Activated CD8-positive, alpha-beta memory T cell treated with anti-CD3 and anti-CD28 coated beads, Interleukin-2, amount 50 U/mL, for 1 hour (primary cell): ENCODE measurements around the gene LAMTOR2.
"Not testable (repeated sequence)": the region's sequence is repeated elsewhere in the genome, so short reads cannot be mapped to it uniquely, and the experiment has no call there.

Source experiments
- DNase-seq: peaks from one replicate; pipeline ENCODE4 v3.0.0-alpha.2; 2020; ENCODE audit errors: extremely low read depth

Gene LAMTOR2

GRCh38 chr1:156054500-156055280 lies at the start of gene LAMTOR2:
TSS of gene LAMTOR2 (plus strand) at chr1:156054782. CDS start at chr1:156054890, 108 bp downstream.
- DNase-seq: peak; percentile 77

- no peak for DNase-seq
Observed at GRCh38 chr1:156004843-156005584, 49.6 kb upstream of the LAMTOR2 start.

GRCh38 chr1:156006666-156007376 lies 47.8 kb upstream of the LAMTOR2 start:
- DNase-seq: no peak

DNA sequence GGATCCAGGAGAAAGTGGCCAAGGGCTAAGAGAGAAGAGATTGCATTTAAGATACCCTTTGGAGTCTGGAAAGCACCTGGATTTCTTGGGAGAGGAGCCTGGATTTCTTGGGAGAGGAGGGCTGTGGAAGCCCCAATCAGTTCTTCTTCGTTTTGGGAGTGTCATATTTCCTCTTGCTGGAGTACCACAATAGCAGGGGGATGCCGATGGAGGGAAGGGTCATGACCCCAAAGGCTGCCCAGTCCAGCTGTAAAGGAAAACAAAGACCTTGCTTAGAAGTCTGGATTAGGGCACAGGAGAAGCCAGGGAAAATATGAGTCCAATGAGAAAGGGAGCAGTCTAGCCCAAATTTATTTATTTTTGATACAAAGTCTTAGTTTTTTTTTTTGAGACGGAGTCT lies 45.2 kb upstream of the LAMTOR2 start:
- no peak for DNase-seq

DNA sequence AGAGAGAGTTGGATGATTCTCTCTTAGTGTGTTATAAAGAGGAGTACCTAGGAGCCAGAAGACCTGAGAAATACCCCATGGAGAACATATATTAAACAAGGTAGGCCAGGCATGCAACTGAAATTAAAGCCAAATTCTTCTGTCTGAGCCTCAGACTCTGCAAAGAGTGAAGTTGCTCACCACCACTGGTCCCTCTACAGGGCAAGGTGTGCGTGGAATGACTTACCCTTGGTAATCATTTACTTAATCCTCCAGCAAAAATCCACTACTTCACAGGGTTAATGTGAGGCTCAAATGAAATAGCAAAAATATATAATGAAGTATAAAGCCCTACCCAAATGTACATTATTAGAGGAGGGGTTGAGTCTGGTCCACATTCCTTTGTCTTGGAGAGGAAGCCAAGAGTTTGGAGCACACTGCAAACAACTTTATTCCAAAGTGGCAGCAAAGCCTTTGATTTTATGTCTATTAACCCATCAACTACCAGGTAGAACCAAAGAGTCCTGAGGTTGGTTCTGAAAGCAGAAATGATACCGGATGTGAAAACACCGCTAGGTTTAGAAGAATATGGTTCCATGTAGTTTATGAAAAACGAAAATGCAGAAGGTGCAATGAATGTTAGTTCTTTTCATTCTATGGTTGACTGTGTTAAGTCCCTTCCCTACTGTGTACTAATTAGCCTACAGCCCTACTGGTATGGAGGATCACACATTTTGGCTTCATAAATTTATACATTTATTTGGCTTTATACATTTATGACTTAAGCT lies 42.3 kb upstream of the LAMTOR2 start:
- DNase-seq: no peak

DNA sequence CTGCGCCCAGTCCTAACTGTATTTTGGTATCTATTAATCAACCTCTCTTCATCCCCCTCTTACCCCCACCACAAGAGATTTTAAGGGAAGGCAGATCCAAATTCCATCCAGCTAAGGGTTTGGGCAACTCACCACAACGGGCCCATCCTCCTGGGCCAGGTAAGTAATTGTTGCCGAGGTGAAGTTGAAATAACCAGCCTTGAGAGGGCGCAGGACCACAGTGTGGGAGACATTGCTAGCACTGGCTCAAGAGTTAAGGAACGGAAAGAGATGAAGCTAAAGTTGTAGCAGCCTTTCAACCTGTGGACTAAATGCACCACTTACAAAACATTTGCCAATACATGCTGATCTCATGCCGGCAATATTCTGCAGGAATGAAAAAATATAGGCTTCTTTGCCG lies 39.8 kb upstream of the LAMTOR2 start:
- DNase-seq: no peak

DNA sequence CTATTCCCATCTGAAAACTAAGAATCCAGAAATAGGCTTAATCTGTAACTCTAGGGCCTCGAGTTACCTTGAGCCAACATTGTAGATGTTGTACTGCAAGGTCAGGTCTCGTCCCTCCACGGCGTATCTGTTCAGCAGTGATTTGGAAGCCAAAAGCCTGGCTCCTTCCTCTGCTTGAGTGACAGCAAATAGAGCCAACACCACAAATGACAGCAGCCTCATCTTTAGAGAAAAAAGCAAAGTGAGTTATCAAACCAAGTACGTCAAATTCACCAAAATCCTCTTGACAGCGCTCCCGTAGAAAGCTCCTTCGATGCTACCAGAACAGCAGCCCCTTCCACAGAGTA lies 34.7 kb upstream of the LAMTOR2 start:
- no peak for DNase-seq

- peak; percentile 63 for DNase-seq
Observed at GRCh38 chr1:156020293-156021092, 34.1 kb upstream of the LAMTOR2 start, which contains the start of gene SSR2. TSS of gene SSR2 (minus strand) at chr1:156020951. CDS start at chr1:156020167, 784 bp downstream.

DNA sequence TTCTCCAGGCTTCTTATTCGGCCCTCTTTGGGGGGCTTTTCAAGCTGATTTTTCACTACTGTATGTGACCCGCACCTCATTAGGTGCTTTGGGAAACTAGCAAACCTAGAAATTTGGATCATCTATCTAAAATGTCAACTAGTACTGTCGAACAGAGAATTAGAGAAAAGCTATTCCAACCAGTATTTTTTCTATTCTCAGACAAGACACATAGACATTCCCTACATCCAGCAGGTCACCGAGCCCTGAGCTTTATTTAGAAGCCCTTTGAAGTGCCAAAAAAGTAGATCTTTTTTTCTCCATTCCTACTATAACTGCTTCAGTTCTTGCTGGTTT lies 33.5 kb upstream of the LAMTOR2 start:
- DNase-seq: no peak

- DNase-seq: no peak
Observed at GRCh38 chr1:156021954-156022353, 32.6 kb upstream of the LAMTOR2 start.

- DNase-seq: no peak
Observed at GRCh38 chr1:156024801-156025200, 29.8 kb upstream of the LAMTOR2 start.

DNA sequence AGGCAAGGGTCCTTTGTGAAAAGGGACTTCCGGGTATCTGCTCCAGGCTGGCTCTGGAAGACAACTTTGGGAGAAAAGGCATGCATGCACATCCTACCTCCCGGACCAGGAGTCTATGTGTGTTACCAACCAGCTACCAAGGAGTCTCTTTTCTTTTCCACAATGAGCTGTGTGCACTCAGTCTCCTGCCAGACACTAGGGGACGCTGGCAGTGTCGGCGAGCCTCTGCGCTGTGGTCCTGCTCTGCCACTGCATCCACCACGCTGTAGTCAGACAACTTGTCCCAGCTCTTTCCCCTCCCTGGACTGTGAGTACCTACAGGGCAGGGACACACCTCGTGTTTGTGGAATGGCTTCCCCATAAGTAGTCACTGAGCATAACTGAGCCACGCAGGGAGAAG lies 28.7 kb upstream of the LAMTOR2 start:
- DNase-seq: no peak

DNA sequence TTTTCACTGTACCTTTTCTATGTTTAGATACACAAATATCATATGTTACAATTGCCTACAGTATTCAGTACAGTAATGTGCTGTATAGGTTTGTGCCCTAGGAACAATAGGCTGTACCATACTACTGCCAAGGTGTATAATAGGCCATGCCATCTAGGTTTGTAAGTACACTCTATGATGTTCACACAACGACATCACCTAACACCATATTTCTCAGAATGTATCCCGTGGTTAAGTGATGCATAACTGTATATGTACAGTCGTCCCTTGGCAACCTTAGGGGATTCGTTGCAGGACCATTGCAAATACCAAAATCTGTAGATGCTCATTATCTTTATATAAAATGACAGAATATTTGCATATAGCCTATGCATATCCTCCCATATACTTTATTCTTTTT lies 28.0 kb upstream of the LAMTOR2 start:
- no peak for DNase-seq

DNA sequence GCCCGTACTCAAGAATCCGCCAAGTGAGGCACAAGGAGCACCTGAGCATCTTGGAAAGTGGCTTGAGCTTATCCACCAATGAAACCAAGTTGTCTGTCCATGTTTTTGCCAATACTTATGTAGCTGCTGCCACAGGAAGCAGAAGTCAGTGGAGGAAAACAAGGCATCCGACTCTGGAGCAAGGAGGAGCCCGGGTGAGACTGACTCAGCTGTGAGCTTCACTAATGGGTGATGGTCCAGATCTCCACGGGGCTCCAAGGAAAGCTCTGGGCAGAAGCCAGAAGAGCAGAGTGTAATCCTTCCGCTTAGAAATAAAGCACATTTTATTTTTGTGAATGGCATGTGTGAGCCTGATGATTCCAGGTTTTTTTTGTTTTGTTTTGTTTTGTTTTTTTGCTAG lies 21.6 kb upstream of the LAMTOR2 start:
- no peak for DNase-seq

GRCh38 chr1:156034991-156035390 lies 19.6 kb upstream of the LAMTOR2 start:
- DNase-seq: not testable (repeated sequence)

- no peak for DNase-seq
Observed at GRCh38 chr1:156042828-156043227, 11.8 kb upstream of the LAMTOR2 start.

- DNase-seq: no peak
Observed at GRCh38 chr1:156045076-156045475, 9.5 kb upstream of the LAMTOR2 start.

DNA sequence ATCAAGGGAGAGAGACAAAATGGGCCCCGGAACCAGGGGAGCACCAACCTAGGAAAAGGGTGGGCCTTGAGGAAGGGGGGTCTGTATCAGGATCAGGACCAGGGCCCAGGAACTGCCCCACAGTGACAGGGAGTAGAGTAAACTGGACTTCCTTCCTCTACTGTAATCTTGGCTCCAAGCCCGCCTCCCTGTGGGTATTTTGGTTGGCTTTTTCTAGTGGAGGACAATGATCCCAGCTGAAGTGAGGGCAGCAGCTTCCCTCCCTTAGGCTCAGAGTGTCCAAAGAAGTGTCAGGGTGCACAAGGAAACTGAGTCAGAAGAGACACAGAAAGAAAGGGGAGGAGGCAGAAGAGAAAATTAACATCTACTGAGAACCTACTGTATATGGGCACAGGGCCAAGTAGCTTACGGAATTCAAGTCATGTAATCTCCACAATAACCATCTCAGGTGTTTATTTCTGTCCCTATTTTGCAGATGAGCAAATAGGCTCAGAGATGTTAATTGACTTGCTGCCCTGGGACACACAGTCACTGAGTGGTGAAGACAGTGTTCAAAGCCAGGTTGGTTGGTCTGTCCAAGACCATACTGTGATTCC lies 5.8 kb upstream of the LAMTOR2 start:
- DNase-seq: no peak

GRCh38 chr1:156050376-156050775 lies 4.2 kb upstream of the LAMTOR2 start:
- DNase-seq: no peak

DNA sequence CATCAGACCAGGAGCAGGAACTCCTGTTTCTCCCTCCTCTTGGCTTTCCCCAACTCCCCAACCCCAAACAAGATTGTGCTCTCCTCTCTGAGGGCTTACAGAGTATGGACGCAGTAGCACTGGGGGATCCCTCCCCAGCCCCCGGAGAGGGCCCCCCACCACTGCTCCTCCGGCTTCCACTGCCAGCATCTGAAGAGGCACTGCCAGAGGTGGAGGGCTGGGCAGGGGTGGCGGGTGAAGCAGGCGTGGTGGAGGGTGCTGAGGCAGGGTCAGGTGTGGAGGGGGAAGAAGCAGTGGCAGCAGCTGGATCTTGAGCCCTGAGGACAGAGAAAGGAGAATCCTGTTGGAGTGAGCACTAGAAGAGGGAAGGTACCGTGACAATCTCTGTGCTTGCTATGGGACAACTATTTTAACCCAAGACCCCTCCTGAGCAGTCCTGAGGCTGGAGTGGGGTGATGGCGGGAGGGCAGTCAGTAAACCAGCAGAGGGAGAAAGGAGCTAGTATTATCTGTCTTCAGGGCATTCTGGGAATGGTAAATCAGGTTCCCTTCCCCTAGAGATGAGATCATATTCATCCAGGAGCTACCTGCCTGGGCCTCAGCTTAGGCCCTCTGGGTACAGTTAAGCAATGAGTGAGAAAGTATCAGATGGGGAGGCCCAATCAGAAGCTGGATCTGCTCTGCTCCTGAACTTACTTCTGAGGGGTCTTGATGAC lies 3.4 kb upstream of the LAMTOR2 start:
- no peak for DNase-seq
